KMS-11 (cell line): ENCODE measurements around the gene SNAP23.

Experiments used
- H2AFZ ChIP-seq: fragments of 200-600 bp; sonication (generic); 2 replicates; pipeline ENCODE4 v1.6.1; 2016; ENCODE audit warnings: antibody characterized with exemption, mixed run types, low read depth
- H3K27ac ChIP-seq: fragments of 200-600 bp; sonication (generic); 2 replicates; pipeline ENCODE4 v1.6.1; 2016; ENCODE audit warnings: mild to moderate bottlenecking, mixed run types
- H3K27me3 ChIP-seq: fragments of 200-600 bp; sonication (generic); 2 replicates; pipeline ENCODE4 v1.6.1; 2017; ENCODE audit warnings: mild to moderate bottlenecking, low read depth, mixed run types, moderate library complexity; ENCODE audit not compliant: insufficient read depth
- H3K36me3 ChIP-seq: fragments of 200-600 bp; sonication (generic); 2 replicates; pipeline ENCODE4 v1.6.1; 2017; ENCODE audit warnings: mild to moderate bottlenecking, mixed run types; ENCODE audit not compliant: insufficient read depth
- H3K4me1 ChIP-seq: fragments of 200-600 bp; sonication (generic); 2 replicates; pipeline ENCODE4 v1.6.1; 2016; ENCODE audit warnings: mild to moderate bottlenecking, low read depth, mixed run types; ENCODE audit not compliant: poor library complexity, severe bottlenecking
- H3K4me2 ChIP-seq: fragments of 200-600 bp; sonication (generic); 2 replicates; pipeline ENCODE4 v1.7.0; 2016; ENCODE audit warnings: mild to moderate bottlenecking, mixed run types
- H3K4me3 ChIP-seq: fragments of 200-600 bp; sonication (generic); IDR thresholded peaks from 2 replicates; pipeline ENCODE4 v1.6.1; 2017; ENCODE audit warnings: low read depth, low read length, mixed read lengths; ENCODE audit not compliant: insufficient read depth
- H3K79me2 ChIP-seq: fragments of 200-600 bp; sonication (generic); 2 replicates; pipeline ENCODE4 v1.6.1; 2016; ENCODE audit warnings: low read depth, mixed run types; ENCODE audit not compliant: insufficient read depth
- H3K9ac ChIP-seq: fragments of 200-600 bp; sonication (generic); 2 replicates; pipeline ENCODE4 v1.6.1; 2016; ENCODE audit warnings: mild to moderate bottlenecking, mixed run types
- H4K20me1 ChIP-seq: fragments of 200-600 bp; sonication (generic); 2 replicates; pipeline ENCODE4 v1.6.1; 2016; ENCODE audit warnings: mild to moderate bottlenecking, mixed run types; ENCODE audit not compliant: insufficient read depth
- CTCF ChIP-seq: fragments of 200-600 bp; sonication (generic); conservative IDR thresholded peaks from 2 replicates; pipeline ENCODE4 v1.6.1; 2017; ENCODE audit warnings: low read depth, mild to moderate bottlenecking, antibody characterized with exemption, low read length, moderate library complexity, mixed read lengths

The SNAP23 gene

GRCh38 chr15:42457445-42458442 lies 37.7 kb upstream of the SNAP23 start:
- H4K20me1 ChIP-seq, result no peaks in the 10 kb centered on the region
- no peaks in the 10 kb centered on the region for H3K79me2 ChIP-seq
- no peak overlapping the region for H3K4me3 ChIP-seq
- H3K36me3 ChIP-seq, result no peaks in the 10 kb centered on the region
- no peak overlapping the region for H2AFZ ChIP-seq
- no peak overlapping the region; the same call in 1 of the 2 replicates for H3K27ac ChIP-seq
- H3K9ac ChIP-seq, result no peak overlapping the region
- no peak overlapping the region for H3K4me2 ChIP-seq
- H3K27me3 ChIP-seq, result no peaks in the 10 kb centered on the region
- peaks cover 10% of the 10 kb centered on the region for H3K4me1 ChIP-seq
- TF ChIP-seq CTCF, result no peak

GRCh38 chr15:42461261-42461660 lies 34.2 kb upstream of the SNAP23 start:
- no peaks in the 10 kb centered on the region for H4K20me1 ChIP-seq
- TF ChIP-seq CTCF, result no peak
- no peaks in the 10 kb centered on the region for H3K36me3 ChIP-seq
- H3K9ac ChIP-seq, result no peak overlapping the region
- H3K4me1 ChIP-seq, result peaks cover 10% of the 10 kb centered on the region
- H3K27me3 ChIP-seq, result no peaks in the 10 kb centered on the region
- no peaks in the 10 kb centered on the region for H3K79me2 ChIP-seq
- no peak overlapping the region for H3K4me2 ChIP-seq
- H3K4me3 ChIP-seq, result no peak overlapping the region
- H2AFZ ChIP-seq, result no peak overlapping the region
- H3K27ac ChIP-seq, result no peak overlapping the region

GRCh38 chr15:42465520-42466259 lies 29.7 kb upstream of the SNAP23 start:
- Histone ChIP-seq H4K20me1 (no peaks in the 10 kb centered on the region), H3K9ac (no peak overlapping the region), H3K27ac (no peak overlapping the region), H3K36me3 (no peaks in the 10 kb centered on the region), H3K4me3 (no peak overlapping the region), H2AFZ (no peak overlapping the region), H3K27me3 (no peaks in the 10 kb centered on the region), H3K4me1 (no peaks in the 10 kb centered on the region), H3K79me2 (no peaks in the 10 kb centered on the region), H3K4me2 (no peak overlapping the region)
- TF ChIP-seq CTCF, result no peak

DNA sequence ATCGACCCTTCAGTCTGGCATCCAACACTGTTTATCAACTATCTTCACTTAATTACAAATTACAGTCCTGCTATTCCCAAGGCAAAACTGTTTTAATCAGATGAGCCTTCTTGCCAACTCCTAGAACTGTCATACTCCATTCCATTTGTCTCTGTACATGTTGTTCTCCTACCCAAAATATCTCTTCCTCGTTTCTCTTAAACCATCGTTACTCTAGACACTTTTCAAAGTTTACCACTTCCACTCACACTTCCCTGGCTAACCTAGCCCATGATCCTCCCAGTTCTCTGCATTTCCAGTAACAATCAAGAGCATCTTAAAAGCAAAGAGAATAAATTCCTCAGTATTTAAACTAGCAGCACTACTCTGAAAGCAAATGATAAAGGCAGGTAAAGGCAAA lies 24.4 kb upstream of the SNAP23 start:
- Histone ChIP-seq H3K27ac (no peak overlapping the region), H3K79me2 (no peaks in the 10 kb centered on the region), H2AFZ (no peak overlapping the region), H4K20me1 (no peaks in the 10 kb centered on the region), H3K4me2 (no peak overlapping the region), H3K27me3 (no peaks in the 10 kb centered on the region), H3K4me1 (no peaks in the 10 kb centered on the region), H3K4me3 (no peak overlapping the region), H3K9ac (no peak overlapping the region), H3K36me3 (no peaks in the 10 kb centered on the region)
- TF ChIP-seq CTCF, result no peak
